Activated T-cell treated with anti-CD3 and anti-CD28 coated beads, Interleukin-2, amount 50 U/mL, for 72 hours (primary cell): Measurements from ENCODE around the gene SLCO2B1. TPM values are rescaled to one million over a fixed set of nuclear protein-coding genes. Genes with fewer than 3 reads are reported as not detected.

Experiments used
- ATAC-seq, 2 donors: fragments of 150-1000 bp; cut with Tn5 transposase; replicated peaks in 1 of 2; 2 replicates each; pipeline ENCODE4 v1.10.0; 2021; ENCODE audit warnings: moderate library complexity in 2 of 2, mild to moderate bottlenecking in 1 of 2
- DNase-seq, 2 donors: peaks; one replicate each; pipeline ENCODE4 v3.0.0; 2021 to 2022; ENCODE audit warnings: mixed read lengths in 1 of 2
- H3K27ac Mint-ChIP-seq: one replicate; pipeline ENCODE4 v1.8.0; 2022; ENCODE audit warnings: mild to moderate bottlenecking, moderate library complexity, mixed read lengths
- H3K27me3 Mint-ChIP-seq: one replicate; pipeline ENCODE4 v1.8.0; 2022; ENCODE audit warnings: low read depth, mixed read lengths
- H3K36me3 Mint-ChIP-seq, 2 donors: one replicate each; pipeline ENCODE4 v1.8.0; 2022; ENCODE audit warnings: mixed read lengths in 2 of 2, mild to moderate bottlenecking in 1 of 2; ENCODE audit not compliant: insufficient read depth in 2 of 2
- H3K4me1 Mint-ChIP-seq: one replicate; pipeline ENCODE4 v1.8.0; 2022; ENCODE audit warnings: low read depth, mixed read lengths
- H3K4me3 Mint-ChIP-seq, 2 donors: one replicate each; pipeline ENCODE4 v1.8.0; 2022; ENCODE audit warnings: mild to moderate bottlenecking in 2 of 2, mixed read lengths in 2 of 2, moderate library complexity in 2 of 2
- H3K9me3 Mint-ChIP-seq, 2 donors: one replicate each; pipeline ENCODE4 v1.8.0; 2022; ENCODE audit warnings: mixed read lengths in 2 of 2
- total RNA-seq, 2 donors: library from RNA; stranded (reverse); gene quantifications; one replicate each; pipeline ENCODE4 v1.2.3, GENCODE V29; 2022

Gene SLCO2B1
- total RNA-seq, 2 donors from 2014 or later, result not detected

DNA sequence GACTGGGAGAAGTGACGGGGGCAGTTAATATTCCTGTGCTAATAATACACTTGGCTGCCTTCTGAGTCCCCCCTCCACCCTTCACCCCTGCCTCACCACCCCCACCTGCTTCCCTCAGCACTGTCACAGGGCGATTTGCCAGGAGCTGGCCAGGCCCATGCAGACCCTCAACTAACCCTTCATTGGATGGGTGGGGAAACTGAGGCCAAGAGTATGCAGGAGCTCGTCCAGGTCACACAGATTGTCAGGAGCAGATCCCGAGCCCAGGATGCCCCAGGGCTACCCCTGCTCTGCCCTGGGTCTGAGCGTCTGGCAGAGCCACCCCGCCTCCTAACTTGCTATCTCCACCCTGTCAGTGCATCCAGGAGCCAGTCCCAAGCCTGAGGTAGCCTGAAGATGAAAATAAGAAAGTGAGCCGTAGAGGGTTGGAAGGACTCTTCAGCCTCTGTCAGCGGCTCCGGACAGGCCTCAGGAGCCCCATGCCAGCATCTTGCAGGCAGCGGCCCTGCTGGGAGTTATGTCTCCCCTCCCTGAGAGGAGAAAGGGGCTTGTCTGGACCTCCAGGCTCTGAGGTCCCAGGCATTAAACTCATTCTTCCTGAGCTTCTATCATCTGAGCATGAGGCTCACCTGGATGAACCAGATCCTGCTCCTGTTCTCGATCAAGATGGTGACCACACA lies 95.9 kb downstream of the SLCO2B1 start:
- no peak overlapping the region for H3K4me3 Mint-ChIP-seq
- H3K27me3 Mint-ChIP-seq, result peaks cover 23% of the 10 kb centered on the region
- ATAC-seq (no peak), DNase-seq (no peak)
- H3K36me3 Mint-ChIP-seq, result no peaks in the 10 kb centered on the region
- no peak overlapping the region for H3K27ac Mint-ChIP-seq
- no peaks in the 10 kb centered on the region for H3K9me3 Mint-ChIP-seq
- H3K4me1 Mint-ChIP-seq, result peaks cover 5% of the 10 kb centered on the region

DNA sequence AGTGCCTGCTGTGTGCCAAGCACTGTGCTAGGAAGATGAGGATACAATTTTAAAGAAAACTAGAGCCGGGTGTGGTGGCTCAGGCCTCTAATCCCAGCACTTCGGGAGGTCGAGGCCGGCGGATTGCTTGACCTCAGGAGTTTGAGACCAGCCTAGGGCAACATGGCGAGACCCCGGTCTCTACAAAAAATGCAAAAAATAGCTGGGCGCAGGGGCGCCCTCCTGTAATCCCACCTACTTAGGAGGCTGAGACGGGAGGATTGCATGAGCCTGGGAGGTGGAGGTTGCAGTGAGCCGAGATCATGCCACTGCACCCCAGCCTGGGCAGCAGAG lies 98.0 kb downstream of the SLCO2B1 start:
- Mint-ChIP-seq H3K4me1 (no peaks in the 10 kb centered on the region), H3K9me3 (peaks cover 0 to 1% of the 10 kb centered on the region in 2 donors), H3K4me3 (no peak overlapping the region), H3K36me3 (peaks cover 2 to 3% of the 10 kb centered on the region in 2 donors), H3K27ac (no peak overlapping the region), H3K27me3 (peaks cover 4% of the 10 kb centered on the region)
- DNase-seq (no peak), ATAC-seq (no peak)

DNA sequence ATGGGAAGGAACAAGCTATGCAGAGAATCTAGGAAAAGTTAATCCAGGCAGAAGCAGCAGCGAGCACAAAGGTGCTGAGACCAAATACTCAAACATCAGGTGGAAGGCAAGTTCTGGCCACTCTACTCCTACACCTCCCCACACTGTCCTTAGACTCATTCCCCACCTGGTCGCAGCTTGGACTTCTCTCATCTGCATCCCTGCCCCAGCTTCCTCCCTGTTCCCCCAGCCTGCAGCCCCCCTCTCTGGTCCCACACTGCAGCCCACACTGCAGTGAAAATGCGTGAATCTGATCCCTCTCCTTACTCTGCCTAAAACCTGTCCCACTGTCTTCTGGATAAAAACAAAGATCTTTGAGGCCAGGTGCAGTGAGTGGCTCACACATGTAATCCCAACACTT lies 98.8 kb downstream of the SLCO2B1 start:
- Mint-ChIP-seq H3K27ac (no peak overlapping the region), H3K9me3 (peaks cover 0 to 1% of the 10 kb centered on the region in 2 donors), H3K4me1 (no peaks in the 10 kb centered on the region), H3K4me3 (no peak overlapping the region), H3K27me3 (no peaks in the 10 kb centered on the region), H3K36me3 (peaks cover 2 to 3% of the 10 kb centered on the region in 2 donors)
- ATAC-seq (no peak), DNase-seq (no peak)

DNA sequence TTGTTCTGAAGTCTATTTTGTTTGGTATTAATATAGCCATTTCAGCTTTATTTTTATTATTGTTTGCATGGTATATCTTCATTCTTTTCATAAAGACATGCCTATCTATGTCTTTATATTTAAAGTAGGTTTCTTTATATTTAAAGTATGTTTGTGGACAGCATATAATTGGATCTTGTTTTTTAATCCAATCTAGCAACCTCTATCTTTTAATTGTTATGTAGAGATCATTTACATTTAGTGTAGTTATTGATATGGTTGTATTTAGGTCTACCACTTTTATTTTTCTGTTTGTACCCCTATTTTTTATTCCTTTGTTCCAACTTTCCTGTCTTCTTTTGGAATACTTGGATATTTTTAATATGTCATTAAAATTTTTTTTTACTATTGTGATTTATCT lies 103.4 kb downstream of the SLCO2B1 start:
- H3K4me3 Mint-ChIP-seq, result no peak overlapping the region
- no peaks in the 10 kb centered on the region for H3K4me1 Mint-ChIP-seq
- no peaks in the 10 kb centered on the region for H3K27me3 Mint-ChIP-seq
- no peak overlapping the region for H3K27ac Mint-ChIP-seq
- ATAC-seq (no peak), DNase-seq (no peak)
- H3K9me3 Mint-ChIP-seq, result peaks cover 0 to 1% of the 10 kb centered on the region in 2 donors
- H3K36me3 Mint-ChIP-seq, result peaks cover 2 to 3% of the 10 kb centered on the region in 2 donors

Other genes starting within 250 kb of the SLCO2B1 start
- 10 to 100 TPM; 15.4 to 22.6 TPM for gene XRRA1, start 202.0 kb upstream of the SLCO2B1 start, total RNA-seq
- 100 to 1,000 TPM; 154 to 160 TPM for gene SPCS2, start 201.8 kb upstream of the SLCO2B1 start, total RNA-seq
- 10 to 100 TPM; 15.7 to 16.9 TPM for gene NEU3, start 162.2 kb upstream of the SLCO2B1 start, total RNA-seq
- not detected for gene OR2AT4, start 54.2 kb upstream of the SLCO2B1 start, total RNA-seq
- gene TPBGL, start 89.7 kb downstream of the SLCO2B1 start, total RNA-seq, result under 1 TPM; 0.07 to 0.14 TPM
- 10 to 100 TPM; 16.7 to 18.3 TPM for gene ARRB1, start 200.6 kb downstream of the SLCO2B1 start, total RNA-seq
- 1,000 to 10,000 TPM; 5,116 to 5,192 TPM for gene RPS3, start 248.4 kb downstream of the SLCO2B1 start, total RNA-seq